Measurements from ENCODE around the gene STXBP2. TPM values are rescaled to one million over a fixed set of nuclear protein-coding genes. Genes with fewer than 3 reads are reported as not detected.

Gene STXBP2
- total and polyA plus RNA-seq, 9 of the 15 experiments (the other 6 are each of a cell fraction or from before 2014, with no cell fraction given), result 2.5 to 163 (median 71.3) TPM

GRCh38 chr19:7610491-7611240 is 26.2 kb upstream of the STXBP2 start:
- intact Hi-C loops (cut with micrococcal nuclease) (no loop called here), in situ Hi-C loops (cut with MboI) (no loop called here)
- Histone ChIP-seq H3K36me3 (ENCODE audit: control insufficient read depth, insufficient read depth, low read length) (no peaks in the 10 kb centered on the region), H3K4me3 (no peak overlapping the region), H3K9me3 (replicated peaks; ENCODE audit: control insufficient read depth, insufficient read depth, low read depth, low read length) (no peaks in the 10 kb centered on the region), H3K4me2 (ENCODE audit: insufficient read depth, low read length) (no peak overlapping the region), H3K27me3 (ENCODE audit: control insufficient read depth in 2 of 2, insufficient read depth in 2 of 2, low read length in 2 of 2) (peaks cover 9 to 35% of the 10 kb centered on the region in 2 experiments; a peak in 3 of 5 replicates), H3K4me1 (replicated peaks in 1 of 2; ENCODE audit: control insufficient read depth in 2 of 2, insufficient read depth in 2 of 2, low read length in 2 of 2) (peaks cover 0 to 51% of the 10 kb centered on the region in 2 experiments; a peak in 3 of 5 replicates), H3K79me2 (ENCODE audit: control insufficient read depth, insufficient read depth, low read length) (no peaks in the 10 kb centered on the region), H2AFZ (ENCODE audit: low read depth, low read length) (no peak overlapping the region), H3K9ac (ENCODE audit: insufficient read depth in 1 of 2, low read depth in 2 of 2, low read length in 2 of 2) (no peak overlapping the region), H4K20me1 (replicated peaks; ENCODE audit: control insufficient read depth, insufficient read depth, low read length) (peaks cover 12% of the 10 kb centered on the region; the same call in 1 of the 2 replicates), H3K27ac (ENCODE audit: extremely low read depth, low read depth, low read length) (no peak overlapping the region), H3K9me1 (ENCODE audit: control insufficient read depth, insufficient read depth, low read length) (no peaks in the 10 kb centered on the region)
- ChIA-PET POLR2A (interaction anchor here (0.6 to 1.6 kb wide), 3 partner anchors 8 to 16 kb away, joined by 3 to 4 read pairs (median 3); no protein-coding TSS in a partner anchor), CTCF (ENCODE audit: low intra/inter-chr PET ratio) (no interaction called here)
- BruUV-seq (replicated peaks), result no TSS peak
- no peak for FAIRE-seq
- ATAC-seq, result no peak
- TF ChIP-seq BRD9 (IDR thresholded peaks at IDR 0.05; ENCODE audit: low read depth, partially characterized antibody) (no peak), GABPA (tag; conservative IDR thresholded peaks at IDR 0.05; ENCODE audit: low read depth) (no peak), ZBTB26 (CRISPR knock-in tag; IDR thresholded peaks at IDR 0.05) (no peak), E2F1 (CRISPR knock-in tag; IDR thresholded peaks at IDR 0.05) (no peak), PCBP1 (IDR thresholded peaks at IDR 0.05; ENCODE audit: low read depth, low read length, poor library complexity, severe bottlenecking) (no peak), TARDBP (IDR thresholded peaks at IDR 0.05) (no peak), NRF1 (conservative IDR thresholded peaks at IDR 0.05 in 1 of 2, IDR thresholded peaks at IDR 0.05 in 1 of 2) (no peak), TBL1XR1 (IDR thresholded peaks at IDR 0.05; ENCODE audit: low read length in 2 of 2) (no peak), SUPT5H (IDR thresholded peaks at IDR 0.05) (no peak), SMARCC2 (IDR thresholded peaks at IDR 0.05; ENCODE audit: low read depth) (no peak)
- WGBS (ENCODE audit: insufficient coverage, low coverage, missing lambda C conversion rate), result 10% methylated on average over 19 of the region's 31 CpGs
- DNase-seq (ENCODE audit: extremely low read depth in 1 of 4, low spot score in 3 of 4), result no peak
